ENCODE data around the gene USP16.

The USP16 gene

GRCh38 chr21:29098156-29098555 is 73.7 kb downstream of the USP16 start:
- Histone ChIP-seq H3K36me3 (ENCODE audit: control insufficient read depth in 1 of 2, insufficient read depth in 2 of 2, low read length in 2 of 2) (peaks cover 0 to 3% of the 10 kb centered on the region in 2 donors), H3K27me3 (ENCODE audit: control insufficient read depth in 1 of 2, insufficient read depth in 2 of 2, low read length in 2 of 2) (no peaks in the 10 kb centered on the region), H3K27ac (ENCODE audit: low read depth, low read length) (no peak overlapping the region), H3K4me1 (ENCODE audit: control insufficient read depth in 1 of 2, insufficient read depth in 2 of 2, low read length in 2 of 2) (peaks cover 24 to 27% of the 10 kb centered on the region in 2 donors), H3K9ac (ENCODE audit: low read depth in 1 of 2, low read length in 2 of 2) (no peak overlapping the region), H3K9me3 (ENCODE audit: control insufficient read depth in 1 of 2, low read length in 2 of 2) (no peaks in the 10 kb centered on the region), H3K4me3 (ENCODE audit: low read depth in 1 of 2, low read length in 2 of 2) (no peak overlapping the region)

DNA sequence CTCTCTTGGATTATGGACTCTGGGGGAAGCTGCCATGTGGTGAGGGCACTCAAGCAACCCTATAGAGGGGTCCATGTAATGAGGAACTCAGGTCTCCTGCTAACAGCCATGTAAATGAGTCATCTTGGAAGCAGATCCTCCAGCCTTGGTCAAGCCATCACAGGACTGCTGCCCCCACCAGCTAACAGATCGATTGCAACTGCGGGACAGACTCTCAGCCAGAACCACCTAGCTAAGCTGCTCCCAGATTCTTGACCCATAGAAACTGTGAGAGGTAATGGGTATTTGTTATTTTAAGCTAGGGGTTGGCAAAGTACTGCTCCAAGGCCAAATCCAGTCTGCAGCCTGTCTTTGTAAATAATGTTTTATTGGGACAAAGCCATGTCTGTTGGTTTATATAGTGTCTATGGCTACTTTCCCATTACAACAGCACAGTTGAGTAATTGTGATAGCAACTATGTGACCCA is 78.4 kb downstream of the USP16 start:
- Histone ChIP-seq H3K9me3 (ENCODE audit: control insufficient read depth in 1 of 2, low read length in 2 of 2) (no peaks in the 10 kb centered on the region), H3K9ac (ENCODE audit: low read depth in 1 of 2, low read length in 2 of 2) (no peak overlapping the region), H3K36me3 (ENCODE audit: control insufficient read depth in 1 of 2, insufficient read depth in 2 of 2, low read length in 2 of 2) (peaks cover 0 to 3% of the 10 kb centered on the region in 2 donors), H3K27me3 (ENCODE audit: control insufficient read depth in 1 of 2, insufficient read depth in 2 of 2, low read length in 2 of 2) (no peaks in the 10 kb centered on the region), H3K4me1 (ENCODE audit: control insufficient read depth in 1 of 2, insufficient read depth in 2 of 2, low read length in 2 of 2) (peaks cover 22 to 23% of the 10 kb centered on the region in 2 donors), H3K4me3 (ENCODE audit: low read depth in 1 of 2, low read length in 2 of 2) (no peak overlapping the region), H3K27ac (ENCODE audit: low read depth, low read length) (no peak overlapping the region)
